Fibroblast of skin of right quadriceps (primary cell): ENCODE measurements around the gene ITIH5.

Source experiments
- DNase-seq: peaks from one replicate; pipeline ENCODE4 v3.0.0-alpha.2; 2013

ITIH5 gene

GRCh38 chr10:7625836-7626235 lies 40.9 kb downstream of the ITIH5 start:
- DNase-seq = no peak

- no peak for DNase-seq
Observed at GRCh38 chr10:7625009-7625408, 41.8 kb downstream of the ITIH5 start.

- DNase-seq = no peak
Observed at GRCh38 chr10:7622969-7623368, 43.8 kb downstream of the ITIH5 start.

GRCh38 chr10:7618461-7618860 lies 48.3 kb downstream of the ITIH5 start:
- DNase-seq = no peak

GRCh38 chr10:7611909-7612308 lies 54.9 kb downstream of the ITIH5 start:
- no peak for DNase-seq

- peak; percentile 91 for DNase-seq
Observed at GRCh38 chr10:7610651-7611389, 55.9 kb downstream of the ITIH5 start.

GRCh38 chr10:7610026-7610425 lies 56.7 kb downstream of the ITIH5 start:
- DNase-seq = no peak

- no peak for DNase-seq
Observed at GRCh38 chr10:7609556-7609955, 57.2 kb downstream of the ITIH5 start.

- no peak for DNase-seq
Observed at GRCh38 chr10:7608001-7608400, 58.8 kb downstream of the ITIH5 start.

GRCh38 chr10:7606951-7607404 lies 59.8 kb downstream of the ITIH5 start:
- peak; percentile 27 for DNase-seq

GRCh38 chr10:7605565-7606295 lies 61.0 kb downstream of the ITIH5 start:
- no peak for DNase-seq

- DNase-seq = no peak
Observed at GRCh38 chr10:7601023-7601656, 65.6 kb downstream of the ITIH5 start.

GRCh38 chr10:7598771-7599170 lies 68.0 kb downstream of the ITIH5 start:
- no peak for DNase-seq

GRCh38 chr10:7596356-7596755 lies 70.4 kb downstream of the ITIH5 start:
- no peak for DNase-seq

GRCh38 chr10:7593905-7594304 lies 72.9 kb downstream of the ITIH5 start:
- DNase-seq = no peak

GRCh38 chr10:7593063-7593462 lies 73.7 kb downstream of the ITIH5 start:
- DNase-seq = no peak

GRCh38 chr10:7592627-7593026 lies 74.1 kb downstream of the ITIH5 start:
- no peak for DNase-seq

- DNase-seq = no peak
Observed at GRCh38 chr10:7590271-7590670, 76.5 kb downstream of the ITIH5 start.

- no peak for DNase-seq
Observed at GRCh38 chr10:7589748-7590147, 77.0 kb downstream of the ITIH5 start.

- no peak for DNase-seq
Observed at GRCh38 chr10:7587865-7588188, 78.9 kb downstream of the ITIH5 start.

- no peak for DNase-seq
Observed at GRCh38 chr10:7587168-7587864, 79.5 kb downstream of the ITIH5 start.

- no peak for DNase-seq
Observed at GRCh38 chr10:7585228-7585627, 81.5 kb downstream of the ITIH5 start.

- DNase-seq = no peak
Observed at GRCh38 chr10:7583626-7584025, 83.1 kb downstream of the ITIH5 start.

GRCh38 chr10:7580520-7580919 lies 86.2 kb downstream of the ITIH5 start:
- no peak for DNase-seq
